ENCODE measurements around the gene MMRN1.

The MMRN1 gene

DNA sequence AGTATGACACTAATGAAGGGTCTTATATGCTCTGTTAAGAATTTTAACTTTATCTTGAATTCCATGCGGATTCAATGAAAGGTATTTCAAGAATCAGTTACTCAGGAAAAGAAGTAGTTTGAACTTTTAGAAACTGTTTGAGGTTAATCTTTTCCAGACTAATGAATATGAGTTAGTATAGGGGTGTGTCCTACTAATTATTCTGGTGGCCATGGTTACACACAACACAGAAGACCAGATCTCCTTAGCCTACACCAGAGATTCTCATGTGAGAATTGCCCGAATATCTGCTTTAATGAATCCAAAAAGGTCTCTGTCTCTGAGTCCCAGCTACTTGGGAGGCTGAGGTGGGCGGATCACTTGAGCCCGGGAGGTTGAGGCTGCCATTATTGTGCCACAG is 100.4 kb downstream of the MMRN1 start:
- peak; percentile 20 for DNase-seq (ENCODE audit: low spot score)

DNA sequence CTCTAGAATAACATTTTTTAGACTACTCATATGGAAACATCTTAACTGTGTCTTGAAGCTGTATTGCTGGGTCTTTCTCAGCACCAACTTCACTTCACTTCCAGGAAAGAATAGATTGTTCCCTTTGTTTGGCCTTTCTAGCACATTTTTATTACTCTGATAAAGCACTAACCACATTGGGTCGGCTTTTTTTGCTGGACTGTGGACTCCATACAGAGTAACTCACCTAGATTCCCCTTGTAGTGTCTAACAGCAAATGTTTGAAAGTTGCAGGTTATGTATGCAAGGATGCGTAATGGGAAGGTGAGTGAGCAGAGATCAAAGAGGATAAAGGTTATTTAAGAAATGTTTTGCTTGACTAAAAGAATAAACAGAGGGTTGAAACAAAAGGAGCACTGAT is 101.2 kb downstream of the MMRN1 start:
- no peak for DNase-seq (ENCODE audit: low spot score)

DNA sequence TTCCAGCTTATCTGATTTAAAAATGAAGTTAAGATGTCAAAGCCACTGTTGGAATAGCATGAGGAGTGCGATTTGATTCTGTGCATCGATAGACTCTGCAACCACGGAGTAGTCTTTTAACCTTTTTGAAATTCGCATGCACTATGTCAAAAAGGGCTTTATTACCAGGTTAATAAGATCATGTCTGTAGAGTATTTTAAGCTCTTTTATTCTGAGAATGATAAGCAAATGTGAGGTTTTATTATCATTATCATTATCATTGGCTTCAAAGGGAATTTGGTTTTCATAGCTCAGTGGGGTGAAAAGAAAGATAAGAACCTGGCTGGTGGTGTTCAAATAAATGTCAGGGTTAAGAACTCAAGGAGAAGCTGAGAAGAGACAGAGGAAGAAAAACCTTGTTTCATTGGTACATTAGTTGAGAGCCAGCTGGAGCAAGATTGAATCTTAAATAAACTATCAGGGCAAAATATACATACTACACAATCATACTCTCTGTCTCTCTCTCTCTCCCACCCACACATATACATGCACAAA is 102.6 kb downstream of the MMRN1 start:
- DNase-seq (ENCODE audit: low spot score), result no peak

DNA sequence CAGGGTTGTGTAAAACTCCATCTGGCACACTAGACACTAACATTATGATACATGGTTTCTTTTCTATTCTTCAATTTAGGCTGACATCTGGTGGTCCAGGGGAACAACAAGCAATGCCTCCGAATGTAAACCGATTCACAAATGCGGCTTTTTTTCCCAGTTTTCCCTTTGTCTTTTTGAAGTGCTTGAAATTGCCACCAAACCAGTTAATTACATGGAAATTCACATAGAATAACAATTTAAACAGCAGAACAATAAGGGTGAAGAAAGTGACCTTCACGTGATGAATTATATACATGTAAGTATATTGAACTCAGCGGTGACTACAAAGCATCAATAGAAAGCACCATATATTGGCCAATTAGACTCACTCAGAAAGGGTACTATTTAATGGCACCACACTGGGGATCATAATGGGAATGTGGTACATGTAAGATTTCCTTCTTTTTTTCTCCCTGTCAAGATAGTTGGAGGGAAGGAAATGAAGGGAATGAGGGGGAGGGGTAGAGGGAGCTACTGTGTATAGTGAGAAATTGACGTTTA is 103.9 kb downstream of the MMRN1 start:
- no peak for DNase-seq (ENCODE audit: low spot score)

DNA sequence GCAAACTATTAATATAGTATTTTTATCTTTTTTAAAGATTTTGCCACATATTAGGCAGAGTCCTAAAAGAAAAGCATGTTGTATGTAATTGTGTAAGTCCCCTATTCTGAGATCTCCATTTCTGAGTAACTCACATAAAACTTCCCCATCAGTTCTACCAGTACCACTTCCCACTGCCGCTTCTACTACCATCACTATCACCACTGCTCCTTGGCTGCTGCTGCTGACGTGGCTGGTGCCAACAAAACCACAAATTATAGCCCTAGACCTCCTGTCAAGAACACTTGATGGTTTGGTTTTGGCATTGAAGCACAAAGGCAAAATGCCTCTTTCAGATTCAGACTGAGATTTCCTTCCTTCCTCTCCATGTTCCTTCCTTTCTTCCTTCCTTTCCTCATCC is 106.4 kb downstream of the MMRN1 start:
- DNase-seq (ENCODE audit: low spot score), result no peak

DNA sequence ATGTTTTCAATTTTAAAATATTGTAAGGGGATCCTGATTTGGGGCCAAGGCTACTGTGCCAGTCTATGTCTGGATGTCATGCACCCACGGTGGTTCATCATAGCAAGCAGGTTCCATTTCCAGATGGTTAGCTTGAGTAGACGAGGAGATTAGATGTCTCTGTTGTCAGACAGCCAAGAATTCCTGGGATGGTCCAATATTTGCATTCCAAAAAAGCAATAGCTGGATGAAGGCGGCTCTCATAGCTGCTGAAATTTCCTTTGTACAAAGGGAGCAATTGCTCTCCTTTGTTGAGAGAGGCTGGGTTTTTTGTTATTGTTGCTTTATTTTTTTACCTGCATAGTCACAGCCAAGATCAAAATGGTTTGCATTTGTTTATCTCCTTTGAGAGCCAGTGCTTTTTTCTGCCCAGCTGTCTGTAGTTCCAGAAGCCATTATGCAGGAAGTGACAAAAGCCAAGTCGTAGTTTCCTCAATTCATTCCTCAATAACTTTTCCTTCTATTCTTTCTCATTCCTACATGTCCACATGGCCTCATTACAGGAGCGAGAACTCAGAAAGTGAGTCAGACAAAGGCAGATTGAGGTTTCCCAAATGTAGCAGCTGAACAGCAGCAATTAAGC is 107.9 kb downstream of the MMRN1 start:
- DNase-seq (ENCODE audit: low spot score), result no peak

Measured in kidney tubule cell (primary cell).